ENCODE data around the gene YAE1.

DNA sequence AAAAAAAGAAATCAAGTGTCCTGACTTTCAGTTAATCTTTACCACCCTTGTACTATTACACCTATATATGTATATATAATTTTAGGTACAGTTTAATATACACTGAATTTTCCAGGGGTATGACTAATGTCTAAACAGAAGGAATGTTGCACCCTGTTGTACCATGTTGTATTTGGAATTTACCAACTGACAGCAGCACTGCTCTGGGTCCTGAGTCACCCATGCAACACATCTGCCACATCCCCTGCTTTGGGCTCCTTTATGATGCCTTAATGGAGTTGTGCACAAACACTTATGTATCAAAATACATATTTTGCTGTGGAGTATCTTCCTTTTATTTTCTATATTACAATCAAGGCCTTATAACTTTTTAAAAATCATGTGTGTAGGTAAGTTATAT is 21.2 kb downstream of the YAE1 start:
- TF ChIP-seq CTCF (IDR thresholded peaks at IDR 0.05) (no peak), POLR2A (IDR thresholded peaks at IDR 0.05) (no peak)
